ENCODE results near the gene DOCK4. TPM values are rescaled to one million over a fixed set of nuclear protein-coding genes. Genes with fewer than 3 reads are reported as not detected.

DOCK4 gene
- total and polyA plus RNA-seq, 2 of the 8 experiments (the other 6 are each of a cell fraction or from before 2014, with no cell fraction given): 5.1 to 23.6 TPM

DNA sequence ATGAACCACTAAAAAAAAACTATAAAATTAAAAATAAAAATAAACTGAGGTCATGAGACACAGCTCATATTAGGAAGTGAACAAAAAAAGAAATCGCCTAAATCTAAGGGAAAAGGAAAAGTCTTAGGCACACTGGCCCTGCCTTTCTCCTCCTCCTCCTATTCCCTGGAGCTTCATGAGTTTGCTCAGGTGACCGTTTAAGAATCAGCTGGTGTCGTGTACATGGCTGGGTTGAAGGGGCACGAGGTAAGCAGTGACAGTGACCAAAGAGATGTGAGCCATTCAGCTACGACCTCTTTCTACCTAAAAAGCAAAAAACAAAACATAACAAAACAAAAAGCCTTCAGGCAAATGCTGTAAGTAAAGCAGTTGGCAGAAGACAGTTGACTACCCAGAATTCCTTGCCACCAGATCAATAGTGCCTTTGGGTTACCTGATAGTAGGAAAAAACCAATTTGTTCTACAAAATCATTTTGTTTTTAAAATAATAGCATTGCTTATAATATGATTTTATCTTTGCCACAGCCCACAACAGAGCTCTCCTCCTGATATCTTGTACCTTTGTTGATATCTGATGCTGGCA is 135.4 kb downstream of the DOCK4 start:
- Histone ChIP-seq H3K27ac (ENCODE audit: low read depth, low read length) (no peak overlapping the region), H3K56ac (replicated peaks; ENCODE audit: insufficient read length, low read depth, low read length) (no peak overlapping the region), H3K79me1 (ENCODE audit: low read depth, low read length) (no peaks in the 10 kb centered on the region; the same call in 1 of the 2 replicates), H3K23ac (ENCODE audit: insufficient read length) (no peak overlapping the region), H2AK5ac (ENCODE audit: low read depth, low read length) (no peak overlapping the region), H3K36me3 (ENCODE audit: control insufficient read depth in 2 of 4, insufficient read depth in 4 of 4, low read length in 3 of 4) (no peaks in the 10 kb centered on the region), H3K14ac (ENCODE audit: insufficient read length) (no peak overlapping the region), H4K5ac (ENCODE audit: insufficient read length, low read depth, low read length) (no peak overlapping the region), H2BK20ac (ENCODE audit: low read length) (no peak overlapping the region), H3K4me1 (replicated peaks in 1 of 4; ENCODE audit: control insufficient read depth in 3 of 4, insufficient read depth in 4 of 4, low read length in 3 of 4) (peaks cover 0 to 3% (median 0%) of the 10 kb centered on the region in 4 experiments; a peak in 1 of 7 replicates), H3K27me3 (replicated peaks in 1 of 4; ENCODE audit: control insufficient read depth in 3 of 4, extremely low read depth in 1 of 4, insufficient read depth in 3 of 4, low read length in 3 of 4) (no peaks in the 10 kb centered on the region), H3K23me2 (ENCODE audit: low read depth, low read length) (no peaks in the 10 kb centered on the region), H2BK120ac (replicated peaks; ENCODE audit: low read depth, low read length) (no peak overlapping the region), H2BK5ac (ENCODE audit: low read depth, low read length) (no peak overlapping the region), H2AFZ (ENCODE audit: low read length) (no peak overlapping the region), H4K8ac (ENCODE audit: extremely low read depth, insufficient read depth, low read length) (no peak overlapping the region), H3K79me2 (ENCODE audit: control insufficient read depth in 1 of 2, insufficient read depth in 2 of 2, low read length in 2 of 2) (0 out of 4 replicates have a peak, but pooled peaks cover 0 to 3% of the 10 kb centered on the region in 2 experiments), H3K18ac (ENCODE audit: extremely low read depth, low read length) (no peak overlapping the region), H4K91ac (replicated peaks; ENCODE audit: insufficient read length, low read length) (no peak overlapping the region), H2BK15ac (ENCODE audit: low read length) (no peak overlapping the region), H3K9me3 (ENCODE audit: insufficient read depth in 2 of 2, low read depth in 1 of 2, low read length in 1 of 2) (no peaks in the 10 kb centered on the region), H3K4ac (replicated peaks; ENCODE audit: insufficient read length, low read depth, low read length) (no peak overlapping the region), H3K4me2 (ENCODE audit: insufficient read depth in 1 of 2, low read depth in 2 of 2, low read length in 2 of 2) (no peak overlapping the region), H3K9ac (replicated peaks in 1 of 4; ENCODE audit: extremely low read depth in 1 of 4, low read depth in 3 of 4, low read length in 3 of 4) (no peak overlapping the region), H4K20me1 (replicated peaks in 1 of 2; ENCODE audit: control insufficient read depth in 1 of 2, insufficient read depth in 2 of 2, low read length in 2 of 2) (no peaks in the 10 kb centered on the region), H3K4me3 (ENCODE audit: extremely low read depth in 1 of 4, insufficient read depth in 2 of 4, low read depth in 3 of 4, low read length in 4 of 4) (no peak overlapping the region), H2BK12ac (ENCODE audit: low read depth, low read length) (no peak overlapping the region)
- DNase-seq (ENCODE audit: low read depth in 1 of 2, low spot score in 2 of 2) (no peak), FAIRE-seq (no peak)
- WGBS, 2 experiments (ENCODE audit: extremely low coverage in 1 of 2, insufficient coverage in 1 of 2, insufficient read length in 1 of 2, insufficient replicate concordance in 2 of 2, low coverage in 1 of 2, low lambda C conversion rate in 2 of 2, missing lambda C conversion rate in 1 of 2): 88% methylated on average over 5 of the region's 5 CpGs; no CpG with 5 or more reads in 1 of the 2 experiments
- TF ChIP-seq SAP30 (IDR thresholded peaks at IDR 0.05; ENCODE audit: insufficient read depth, insufficient replicate concordance, low read length): no peak
- no peak for TF ChIP-seq RAD21 (IDR thresholded peaks at IDR 0.05 in 1 of 2, conservative IDR thresholded peaks at IDR 0.05 in 1 of 2; ENCODE audit: low read depth in 2 of 2, low read length in 2 of 2)
- no peak for TF ChIP-seq BCL11A (IDR thresholded peaks at IDR 0.05; ENCODE audit: low read depth in 2 of 2, low read length in 2 of 2)
- TF ChIP-seq CHD2 (IDR thresholded peaks at IDR 0.05; ENCODE audit: low read length): no peak
- ChIA-PET POLR2A (ENCODE audit: partially characterized antibody) (interaction anchor here (0.8 kb wide), 1 partner anchor 380 kb away, joined by 4 read pairs; the partner anchor contains the start of gene IFRD1), CTCF (ENCODE audit: partially characterized antibody) (interaction anchor here (1.1 kb wide), 1 partner anchor 9 kb away, joined by 3 read pairs; no protein-coding TSS in a partner anchor)

Measured in H1 (cell line).